PC-3 (cell line): ENCODE data around the gene FOXD1.

Experiments used
- CTCF ChIP-seq: fragments of 300-600 bp; sonication (generic); conservative IDR thresholded peaks from 2 replicates; pipeline ENCODE4 v1.5.1; 2017; ENCODE audit warnings: antibody characterized with exemption, low read depth, mild to moderate bottlenecking, low read length
- EZH2 ChIP-seq: fragments of 300-600 bp; sonication (generic); IDR thresholded peaks from one replicate; pipeline ENCODE4 v1.6.1; 2017; ENCODE audit warnings: antibody characterized with exemption, mild to moderate bottlenecking, low read length; ENCODE audit not compliant: unreplicated experiment

- TF ChIP-seq CTCF (no peak), EZH2 (no peak)
Measured at GRCh38 chr5:73405691-73406090, 42.9 kb downstream of the FOXD1 start.
